ENCODE measurements around the gene C14orf132.
"Not testable (repeated sequence)": the region's sequence is repeated elsewhere in the genome, so short reads cannot be mapped to it uniquely, and the experiment has no call there.

Gene C14orf132

GRCh38 chr14:96072076-96072475, 32.9 kb downstream of the C14orf132 start:
- H3K36me3 ChIP-seq (replicated peaks), result no peaks in the 10 kb centered on the region
- in situ Hi-C loops (cut with HindIII; ENCODE audit: low pct_ligation_motif_present, low sequenced_read_pairs), result no loop called here
- no peak overlapping the region for H3K27ac ChIP-seq
- DNase-seq, result no peak
- TF ChIP-seq, protein P1, sequence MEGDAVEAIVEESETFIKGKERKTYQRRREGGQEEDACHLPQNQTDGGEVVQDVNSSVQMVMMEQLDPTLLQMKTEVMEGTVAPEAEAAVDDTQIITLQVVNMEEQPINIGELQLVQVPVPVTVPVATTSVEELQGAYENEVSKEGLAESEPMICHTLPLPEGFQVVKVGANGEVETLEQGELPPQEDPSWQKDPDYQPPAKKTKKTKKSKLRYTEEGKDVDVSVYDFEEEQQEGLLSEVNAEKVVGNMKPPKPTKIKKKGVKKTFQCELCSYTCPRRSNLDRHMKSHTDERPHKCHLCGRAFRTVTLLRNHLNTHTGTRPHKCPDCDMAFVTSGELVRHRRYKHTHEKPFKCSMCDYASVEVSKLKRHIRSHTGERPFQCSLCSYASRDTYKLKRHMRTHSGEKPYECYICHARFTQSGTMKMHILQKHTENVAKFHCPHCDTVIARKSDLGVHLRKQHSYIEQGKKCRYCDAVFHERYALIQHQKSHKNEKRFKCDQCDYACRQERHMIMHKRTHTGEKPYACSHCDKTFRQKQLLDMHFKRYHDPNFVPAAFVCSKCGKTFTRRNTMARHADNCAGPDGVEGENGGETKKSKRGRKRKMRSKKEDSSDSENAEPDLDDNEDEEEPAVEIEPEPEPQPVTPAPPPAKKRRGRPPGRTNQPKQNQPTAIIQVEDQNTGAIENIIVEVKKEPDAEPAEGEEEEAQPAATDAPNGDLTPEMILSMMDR (IDR thresholded peaks at IDR 0.05; ENCODE audit: low read depth, low read length, missing control alignments), result no peak
- no peak overlapping the region for H3K4me3 ChIP-seq (ENCODE audit: low read depth, low read length)
- no peaks in the 10 kb centered on the region for H3K27me3 ChIP-seq (replicated peaks)

DNA sequence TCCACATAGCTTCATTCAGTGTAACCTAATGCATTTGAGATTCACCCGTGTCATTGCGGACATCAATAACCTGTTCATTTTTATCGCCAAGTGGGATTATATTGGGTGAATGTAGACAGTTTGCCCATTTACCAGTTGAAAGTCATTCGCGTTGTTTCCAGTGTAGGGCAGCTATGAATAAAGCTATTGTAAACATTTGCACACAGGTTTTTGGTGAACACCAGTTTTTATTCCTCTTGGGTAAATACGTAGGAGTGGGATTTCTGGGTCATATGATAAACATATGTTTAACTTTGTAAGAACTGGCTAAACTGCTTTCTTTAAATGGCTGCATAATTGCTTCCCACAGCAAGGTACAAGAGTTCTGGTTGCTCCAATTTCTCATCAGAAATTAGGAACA, 33.6 kb downstream of the C14orf132 start:
- Histone ChIP-seq H3K36me3 (replicated peaks) (no peaks in the 10 kb centered on the region), H3K27ac (no peak overlapping the region), H3K27me3 (replicated peaks) (no peaks in the 10 kb centered on the region), H3K4me3 (ENCODE audit: low read depth, low read length) (no peak overlapping the region)
- in situ Hi-C loops (cut with HindIII; ENCODE audit: low pct_ligation_motif_present, low sequenced_read_pairs), result no loop called here
- TF ChIP-seq, protein P1 (IDR thresholded peaks at IDR 0.05; ENCODE audit: low read depth, low read length, missing control alignments), result no peak
- DNase-seq, result no peak

- DNase-seq; H3K4me3 ChIP-seq (ENCODE audit: low read depth, low read length); H3K27ac ChIP-seq; H3K27me3 ChIP-seq (replicated peaks); in situ Hi-C loops (cut with HindIII; ENCODE audit: low pct_ligation_motif_present, low sequenced_read_pairs); H3K36me3 ChIP-seq (replicated peaks): not testable (repeated sequence)
Measured at GRCh38 chr14:96073260-96074039, 34.3 kb downstream of the C14orf132 start.

DNA sequence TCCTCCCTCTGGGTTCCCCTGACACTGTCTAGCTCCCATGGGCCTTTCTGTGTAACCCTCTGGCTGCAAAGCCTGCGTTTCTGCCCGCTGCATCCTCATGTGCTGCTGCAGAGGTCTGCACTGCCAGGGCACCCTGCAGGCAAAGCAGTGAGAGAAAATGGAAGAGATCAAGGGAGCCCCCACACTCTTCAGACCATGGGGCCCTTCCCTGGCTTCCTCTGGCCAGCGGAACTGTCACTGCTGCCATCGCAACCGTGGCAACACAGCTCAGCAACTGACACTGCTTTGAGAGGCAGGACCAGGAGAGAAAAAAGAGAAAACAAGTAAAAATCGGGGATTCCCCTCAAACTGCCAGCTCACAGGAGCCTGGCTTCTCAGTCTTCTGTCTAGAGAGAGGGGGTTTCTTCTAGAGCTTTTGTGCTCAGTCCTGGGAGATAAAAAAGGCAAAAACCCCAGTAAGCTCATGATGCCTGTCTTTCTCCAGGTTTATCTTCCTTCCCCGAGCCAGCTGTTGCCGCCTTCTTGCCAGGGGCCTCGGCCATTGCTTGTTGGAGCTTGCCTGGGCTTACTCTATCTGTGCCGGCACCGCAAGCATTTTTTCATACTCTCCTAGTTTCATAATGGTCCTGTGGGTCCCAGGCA, 38.9 kb downstream of the C14orf132 start:
- H3K36me3 ChIP-seq (replicated peaks), result no peaks in the 10 kb centered on the region
- in situ Hi-C loops (cut with HindIII; ENCODE audit: low pct_ligation_motif_present, low sequenced_read_pairs), result no loop called here
- no peak overlapping the region for H3K4me3 ChIP-seq (ENCODE audit: low read depth, low read length)
- TF ChIP-seq, protein P1 (IDR thresholded peaks at IDR 0.05; ENCODE audit: low read depth, low read length, missing control alignments), result no peak
- no peak for DNase-seq
- no peaks in the 10 kb centered on the region for H3K27me3 ChIP-seq (replicated peaks)
- H3K27ac ChIP-seq, result no peak overlapping the region

- Histone ChIP-seq H3K27me3 (replicated peaks) (no peaks in the 10 kb centered on the region), H3K27ac (no peak overlapping the region), H3K36me3 (replicated peaks) (no peaks in the 10 kb centered on the region), H3K4me3 (ENCODE audit: low read depth, low read length) (no peak overlapping the region)
- no peak for DNase-seq
- TF ChIP-seq, protein P1 (IDR thresholded peaks at IDR 0.05; ENCODE audit: low read depth, low read length, missing control alignments), result no peak
- in situ Hi-C loops (cut with HindIII; ENCODE audit: low pct_ligation_motif_present, low sequenced_read_pairs), result no loop called here
Measured at GRCh38 chr14:96078625-96079016, 39.5 kb downstream of the C14orf132 start.

DNA sequence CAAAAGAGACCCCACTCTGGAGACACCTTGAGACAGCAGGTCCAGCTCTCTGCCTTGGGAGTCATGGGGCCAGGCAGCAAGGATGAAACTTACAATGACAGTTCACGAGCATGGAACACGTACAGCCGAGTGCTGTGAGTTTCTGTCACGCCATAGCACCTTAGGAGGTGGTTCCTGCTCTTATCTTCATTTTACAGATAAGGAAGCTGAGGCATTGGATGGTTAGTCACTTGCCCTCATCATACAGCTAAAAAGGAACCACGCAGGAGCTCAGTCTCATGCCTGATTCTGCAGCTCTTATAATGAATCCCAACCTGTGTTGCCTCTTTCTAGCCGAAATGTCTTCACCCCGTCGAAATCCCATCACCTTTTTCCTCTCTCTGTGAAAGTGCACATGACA, 39.9 kb downstream of the C14orf132 start:
- Histone ChIP-seq H3K36me3 (replicated peaks) (no peaks in the 10 kb centered on the region), H3K27me3 (replicated peaks) (no peaks in the 10 kb centered on the region), H3K27ac (no peak overlapping the region), H3K4me3 (ENCODE audit: low read depth, low read length) (no peak overlapping the region)
- in situ Hi-C loops (cut with HindIII; ENCODE audit: low pct_ligation_motif_present, low sequenced_read_pairs), result no loop called here
- TF ChIP-seq, protein P1 (IDR thresholded peaks at IDR 0.05; ENCODE audit: low read depth, low read length, missing control alignments), result no peak
- DNase-seq, result no peak
